Mucosa of gallbladder (tissue), 1 donor: ENCODE measurements around the gene OBSCN. TPM values are rescaled to one million over a fixed set of nuclear protein-coding genes. Genes with fewer than 3 reads are reported as not detected.
"Not testable (repeated sequence)": the region's sequence is repeated elsewhere in the genome, so short reads cannot be mapped to it uniquely, and the experiment has no call there.

ENCODE experiments used
- DNase-seq: peaks from one replicate; pipeline ENCODE4 v3.0.0-alpha.2; 2020; ENCODE audit warnings: low spot score
- total RNA-seq: library from RNA; stranded (reverse); gene quantifications from one replicate; pipeline ENCODE4 v1.2.1, GENCODE V29; 2021
- donor health status: DM: no; HTN: no; CAD: no.

Gene OBSCN
- total RNA-seq, 1 donor from 2014 or later, result 25.8 TPM

- DNase-seq, result no peak
Measured at GRCh38 chr1:228226141-228226874, 18.5 kb downstream of the OBSCN start.

- peak; percentile 48 for DNase-seq
Measured at GRCh38 chr1:228226956-228227791, 19.3 kb downstream of the OBSCN start.

- not testable (repeated sequence) for DNase-seq
Measured at GRCh38 chr1:228228147-228228546, 20.3 kb downstream of the OBSCN start.

- DNase-seq, result no peak
Measured at GRCh38 chr1:228228601-228229074, 20.8 kb downstream of the OBSCN start.

DNA sequence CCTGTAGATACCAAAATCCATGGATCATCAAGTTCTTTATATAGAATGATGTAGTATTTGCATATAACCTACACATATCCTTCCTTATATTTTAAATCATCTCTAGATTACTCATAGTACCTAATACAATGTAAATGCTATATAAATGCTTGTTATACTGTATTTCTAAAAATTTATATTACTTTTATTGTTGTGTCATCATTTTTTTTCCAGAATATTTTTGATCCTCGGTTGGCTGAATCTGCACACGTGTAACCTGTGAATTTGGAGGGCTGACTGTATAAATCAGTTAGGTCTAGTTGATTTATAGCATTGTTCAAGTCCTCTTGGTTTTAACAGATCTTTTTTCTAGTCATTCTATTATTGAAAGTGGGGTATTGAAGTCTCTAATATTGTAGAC, 23.3 kb downstream of the OBSCN start:
- DNase-seq, result no peak

- DNase-seq, result no peak
Measured at GRCh38 chr1:228233136-228233535, 25.3 kb downstream of the OBSCN start.

GRCh38 chr1:228234921-228235320, 27.1 kb downstream of the OBSCN start:
- no peak for DNase-seq

DNA sequence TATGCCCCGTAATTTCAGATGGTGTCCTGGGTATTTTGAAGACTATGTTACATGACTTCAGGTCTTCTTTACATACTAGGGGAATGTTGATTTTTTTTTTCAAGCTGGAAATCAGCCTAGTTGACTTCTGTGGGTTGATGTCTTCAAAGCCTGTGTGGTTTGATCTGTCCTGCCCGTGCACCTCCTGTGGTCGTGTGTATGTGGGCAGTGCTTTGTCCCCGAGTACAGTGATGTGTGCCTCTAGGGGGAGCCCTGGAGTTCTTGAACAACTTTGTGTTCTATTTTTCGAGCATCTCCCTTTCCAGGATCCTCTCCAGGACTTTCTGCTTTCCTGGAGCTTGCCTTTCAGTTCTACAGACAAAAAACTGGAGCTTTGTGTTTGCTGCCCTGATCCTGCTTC, 28.9 kb downstream of the OBSCN start:
- no peak for DNase-seq

- no peak for DNase-seq
Measured at GRCh38 chr1:228238007-228238406, 30.2 kb downstream of the OBSCN start.

DNA sequence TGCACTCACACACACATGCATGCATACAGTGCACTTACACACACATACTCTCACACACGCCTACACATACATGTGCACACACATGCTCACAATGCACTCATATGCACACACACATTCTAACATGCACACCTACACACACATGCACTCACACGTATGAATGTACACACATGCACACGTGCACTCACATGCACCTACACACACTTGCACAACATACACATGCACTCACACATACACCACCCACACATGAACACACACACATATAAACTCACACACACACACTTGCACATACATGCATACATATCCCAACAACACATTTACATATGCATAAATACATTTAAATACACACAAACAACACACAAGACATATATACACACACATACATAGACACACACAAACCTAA, 30.6 kb downstream of the OBSCN start:
- DNase-seq, result no peak

- no peak for DNase-seq
Measured at GRCh38 chr1:228240411-228241240, 32.8 kb downstream of the OBSCN start.

DNA sequence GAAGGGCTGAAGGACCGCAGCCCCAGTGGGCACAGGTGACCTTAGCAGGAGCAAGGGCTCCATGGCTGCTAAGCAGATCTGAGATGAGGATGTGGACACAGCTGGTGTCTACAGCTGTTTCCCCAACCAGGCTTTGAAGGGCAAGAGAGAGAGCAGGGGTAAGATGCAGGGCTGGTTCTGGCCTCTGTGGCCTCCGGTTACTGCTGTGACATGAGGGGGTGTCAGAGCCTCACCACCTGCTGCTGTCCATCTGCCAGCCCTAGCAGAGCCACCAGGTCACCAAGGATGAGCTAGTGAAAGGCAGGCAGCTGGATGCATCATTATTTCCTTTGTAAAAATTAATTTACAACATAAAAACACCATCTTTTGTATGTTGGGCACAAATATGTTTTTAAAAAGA, 33.4 kb downstream of the OBSCN start:
- no peak for DNase-seq

- no peak for DNase-seq
Measured at GRCh38 chr1:228242409-228242808, 34.6 kb downstream of the OBSCN start.

DNA sequence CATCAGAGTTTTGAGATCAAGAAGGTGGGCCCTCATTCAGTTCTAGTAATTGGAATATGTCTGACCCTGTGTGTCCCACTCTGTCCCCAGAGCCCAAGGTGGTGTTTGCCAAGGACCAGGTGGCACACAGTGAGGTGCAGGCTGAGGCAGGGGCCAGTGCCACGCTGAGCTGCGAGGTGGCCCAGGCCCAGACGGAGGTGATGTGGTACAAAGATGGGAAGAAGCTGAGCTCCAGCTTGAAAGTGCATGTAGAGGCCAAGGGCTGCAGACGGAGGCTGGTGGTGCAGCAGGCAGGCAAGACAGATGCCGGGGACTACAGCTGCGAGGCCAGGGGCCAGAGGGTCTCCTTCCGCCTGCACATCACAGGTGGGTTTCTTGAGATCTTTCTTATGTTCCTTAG, 35.2 kb downstream of the OBSCN start:
- no peak for DNase-seq

DNA sequence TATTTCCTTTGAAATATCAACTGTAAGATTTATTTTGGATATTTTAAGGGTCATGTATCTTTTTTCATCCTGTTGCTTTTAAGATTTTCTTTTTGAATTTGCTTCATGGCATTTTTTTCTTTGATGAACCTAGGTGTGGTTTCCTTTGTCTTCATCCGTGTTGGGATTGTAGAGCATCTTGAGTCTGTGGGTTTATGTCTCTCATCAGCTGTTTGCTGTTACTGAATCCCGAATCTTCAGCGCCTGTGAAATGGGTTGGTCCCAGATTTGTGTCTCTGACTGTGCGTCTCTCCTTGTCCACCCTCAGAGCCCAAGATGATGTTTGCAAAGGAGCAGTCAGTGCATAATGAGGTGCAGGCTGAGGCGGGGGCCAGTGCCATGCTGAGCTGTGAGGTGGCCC, 36.1 kb downstream of the OBSCN start:
- DNase-seq, result not testable (repeated sequence)

GRCh38 chr1:228245111-228245510, 37.3 kb downstream of the OBSCN start:
- no peak for DNase-seq

DNA sequence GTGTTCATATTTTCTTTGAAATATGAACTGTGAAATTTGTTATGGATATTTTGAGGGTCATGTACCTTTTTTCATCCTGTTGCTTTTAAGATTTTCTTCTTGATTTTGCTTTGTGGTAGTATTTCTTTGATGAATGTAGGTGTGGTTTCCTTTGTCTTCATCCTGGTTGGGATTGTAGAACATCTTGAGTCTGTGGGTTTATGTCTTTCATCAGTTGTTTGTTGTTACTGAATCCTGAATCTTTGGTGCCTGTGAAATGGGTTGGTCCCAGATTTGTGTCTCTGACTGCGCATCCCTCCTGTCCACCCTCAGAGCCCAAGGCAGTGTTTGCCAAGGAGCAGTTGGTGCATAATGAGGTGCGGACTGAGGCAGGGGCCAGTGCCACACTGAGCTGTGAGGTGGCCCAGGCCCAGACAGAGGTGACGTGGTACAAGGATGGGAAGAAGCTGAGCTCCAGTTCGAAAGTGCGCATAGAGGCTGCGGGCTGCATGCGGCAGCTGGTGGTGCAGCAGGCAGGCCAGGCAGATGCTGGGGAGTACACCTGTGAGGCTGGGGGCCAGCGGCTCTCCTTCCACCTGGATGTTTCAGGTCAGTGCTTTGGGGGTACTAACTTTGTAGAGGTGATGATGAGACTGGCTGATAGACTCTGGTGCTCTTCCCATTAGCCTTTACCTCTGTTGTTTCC, 38.5 kb downstream of the OBSCN start:
- DNase-seq, result no peak

GRCh38 chr1:228249513-228250305, 41.9 kb downstream of the OBSCN start:
- DNase-seq, result no peak

GRCh38 chr1:228252476-228252875, 44.6 kb downstream of the OBSCN start:
- DNase-seq, result not testable (repeated sequence)

GRCh38 chr1:228256626-228257375, 49.0 kb downstream of the OBSCN start:
- no peak for DNase-seq
